SU-DHL-6 (cell line): ENCODE data around the gene WARS2.

Source experiments
- H2AFZ ChIP-seq: fragments of 200-600 bp; sonication (generic); 2 replicates; pipeline ENCODE4 v1.6.1; 2014; ENCODE audit warnings: low read depth, mild to moderate bottlenecking, moderate library complexity, mixed read lengths, antibody characterized with exemption, low read length; ENCODE audit not compliant: severe bottlenecking
- H3F3A ChIP-seq: fragments of 200-600 bp; shearing (Covaris generic); 2 replicates; pipeline ENCODE4 v1.6.0; 2016; ENCODE audit warnings: antibody characterized with exemption, mild to moderate bottlenecking; ENCODE audit not compliant: insufficient read depth
- H3K27ac ChIP-seq: fragments of 200-600 bp; sonication (generic); 2 replicates; pipeline ENCODE4 v1.5.1; 2016; ENCODE audit warnings: low read depth, mild to moderate bottlenecking, low read length, moderate library complexity, mixed read lengths
- H3K27me3 ChIP-seq: fragments of 200-600 bp; sonication (generic), shearing (Covaris generic); 2 replicates; pipeline ENCODE4 v1.6.0; 2014; ENCODE audit warnings: mild to moderate bottlenecking, low read length
- H3K36me3 ChIP-seq: fragments of 200-600 bp; sonication (generic); 2 replicates; pipeline ENCODE4 v1.6.1; 2014; ENCODE audit warnings: mild to moderate bottlenecking, low read length, mixed read lengths
- H3K4me2 ChIP-seq: fragments of 300-600, 200-600 bp; shearing (Covaris generic), sonication (generic); 2 replicates; pipeline ENCODE4 v1.6.0; 2014; ENCODE audit warnings: low read length, low read depth, mild to moderate bottlenecking; ENCODE audit not compliant: poor library complexity, severe bottlenecking
- H3K4me3 ChIP-seq: fragments of 200-600 bp; sonication (generic); 2 replicates; pipeline ENCODE4 v1.5.1; 2014; ENCODE audit warnings: antibody characterized with exemption, low read length, mild to moderate bottlenecking, mixed read lengths; ENCODE audit not compliant: insufficient read depth, poor library complexity, severe bottlenecking
- H3K79me2 ChIP-seq: fragments of 200-600 bp; sonication (generic); 2 replicates; pipeline ENCODE4 v1.6.1; 2014; ENCODE audit warnings: mild to moderate bottlenecking, low read length, moderate library complexity; ENCODE audit not compliant: insufficient read depth
- H3K9ac ChIP-seq: fragments of 200-600 bp; sonication (generic); 2 replicates; pipeline ENCODE4 v1.7.0; 2014; ENCODE audit warnings: mild to moderate bottlenecking, low read length
- H3K9me2 ChIP-seq: fragments of 200-600 bp; sonication (generic); replicated peaks from 2 replicates; pipeline ENCODE4 v1.6.1; 2014; ENCODE audit warnings: low read length; ENCODE audit not compliant: insufficient read depth
- H3K9me3 ChIP-seq: fragments of 200-600 bp; sonication (generic); 2 replicates; pipeline ENCODE4 v1.6.1; 2014; ENCODE audit warnings: low read length, mixed read lengths; ENCODE audit not compliant: insufficient read depth
- H4K20me1 ChIP-seq: fragments of 200-600 bp; sonication (generic); 2 replicates; pipeline ENCODE4 v1.6.1; 2014; ENCODE audit warnings: low read depth, mild to moderate bottlenecking, antibody characterized with exemption, low read length, moderate library complexity, mixed read lengths
- CTCF ChIP-seq: fragments of 200-600 bp; sonication (generic); IDR thresholded peaks from one replicate; pipeline ENCODE4 v1.5.1; 2017; ENCODE audit warnings: antibody characterized with exemption, mild to moderate bottlenecking, low read length, moderate library complexity; ENCODE audit not compliant: insufficient read depth, poor library complexity, severe bottlenecking
- EZH2phosphoT487 ChIP-seq: fragments of 200-600 bp; sonication (generic), shearing (Covaris generic); conservative IDR thresholded peaks from 2 replicates; pipeline ENCODE4 v1.6.1; 2018; ENCODE audit warnings: mild to moderate bottlenecking, antibody characterized with exemption, low read length, moderate library complexity, mixed read lengths

WARS2 gene

GRCh38 chr1:118982821-118983557 is 157.5 kb downstream of the WARS2 start:
- Histone ChIP-seq H3F3A (no peaks in the 10 kb centered on the region), H3K9me3 (no peaks in the 10 kb centered on the region), H3K79me2 (no peaks in the 10 kb centered on the region), H3K36me3 (no peaks in the 10 kb centered on the region), H3K4me3 (no peak overlapping the region), H3K27ac (no peak overlapping the region), H2AFZ (no peak overlapping the region), H3K9ac (no peak overlapping the region), H4K20me1 (no peaks in the 10 kb centered on the region), H3K4me2 (no peak overlapping the region), H3K27me3 (no peaks in the 10 kb centered on the region), H3K9me2 (no peaks in the 10 kb centered on the region)
- no peak for TF ChIP-seq EZH2phosphoT487
- TF ChIP-seq CTCF = no peak

- Histone ChIP-seq H3K27me3 (no peaks in the 10 kb centered on the region), H3K36me3 (no peaks in the 10 kb centered on the region), H3K4me2 (no peak overlapping the region), H3K9ac (no peak overlapping the region), H3K79me2 (no peaks in the 10 kb centered on the region), H3K9me3 (no peaks in the 10 kb centered on the region), H4K20me1 (no peaks in the 10 kb centered on the region), H3K4me3 (no peak overlapping the region), H2AFZ (no peak overlapping the region), H3F3A (no peaks in the 10 kb centered on the region), H3K27ac (no peak overlapping the region), H3K9me2 (no peaks in the 10 kb centered on the region)
- TF ChIP-seq EZH2phosphoT487 (no peak), CTCF (no peak)
These were observed 158.2 kb downstream of the WARS2 start for GRCh38 chr1:118982266-118982665.

DNA sequence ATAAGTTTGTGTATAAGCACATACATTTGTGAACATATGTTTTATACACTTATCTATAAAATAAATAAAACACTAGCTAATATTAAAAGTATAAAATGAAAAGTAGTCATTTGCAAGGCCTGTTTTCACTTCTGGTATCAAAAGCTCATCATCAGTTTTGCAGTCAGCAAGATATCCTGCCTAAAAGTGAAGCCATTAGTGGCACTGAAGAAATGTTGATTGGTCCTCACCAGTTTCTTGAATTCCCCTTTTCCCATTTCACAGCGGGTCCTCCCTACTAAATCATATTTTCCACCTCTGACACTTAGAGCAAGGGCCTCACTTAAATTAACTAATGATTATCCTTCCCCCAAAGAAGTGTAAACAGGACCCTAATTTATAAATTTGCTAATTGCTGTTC is 159.0 kb downstream of the WARS2 start:
- Histone ChIP-seq H3K9me2 (no peaks in the 10 kb centered on the region), H3K9ac (no peak overlapping the region), H3F3A (no peaks in the 10 kb centered on the region), H3K36me3 (no peaks in the 10 kb centered on the region), H3K27ac (no peak overlapping the region), H3K4me3 (no peak overlapping the region), H4K20me1 (no peaks in the 10 kb centered on the region), H3K79me2 (no peaks in the 10 kb centered on the region), H2AFZ (no peak overlapping the region), H3K4me2 (no peak overlapping the region), H3K27me3 (no peaks in the 10 kb centered on the region), H3K9me3 (no peaks in the 10 kb centered on the region)
- no peak for TF ChIP-seq CTCF
- no peak for TF ChIP-seq EZH2phosphoT487
